ENCODE results near the gene LZTR1. TPM values are rescaled to one million over a fixed set of nuclear protein-coding genes. Genes with fewer than 3 reads are reported as not detected.

Gene LZTR1
- polyA plus RNA-seq, 2 of the 4 experiments (the other 2 are of a cell fraction), result 14.1 to 23.5 TPM

DNA sequence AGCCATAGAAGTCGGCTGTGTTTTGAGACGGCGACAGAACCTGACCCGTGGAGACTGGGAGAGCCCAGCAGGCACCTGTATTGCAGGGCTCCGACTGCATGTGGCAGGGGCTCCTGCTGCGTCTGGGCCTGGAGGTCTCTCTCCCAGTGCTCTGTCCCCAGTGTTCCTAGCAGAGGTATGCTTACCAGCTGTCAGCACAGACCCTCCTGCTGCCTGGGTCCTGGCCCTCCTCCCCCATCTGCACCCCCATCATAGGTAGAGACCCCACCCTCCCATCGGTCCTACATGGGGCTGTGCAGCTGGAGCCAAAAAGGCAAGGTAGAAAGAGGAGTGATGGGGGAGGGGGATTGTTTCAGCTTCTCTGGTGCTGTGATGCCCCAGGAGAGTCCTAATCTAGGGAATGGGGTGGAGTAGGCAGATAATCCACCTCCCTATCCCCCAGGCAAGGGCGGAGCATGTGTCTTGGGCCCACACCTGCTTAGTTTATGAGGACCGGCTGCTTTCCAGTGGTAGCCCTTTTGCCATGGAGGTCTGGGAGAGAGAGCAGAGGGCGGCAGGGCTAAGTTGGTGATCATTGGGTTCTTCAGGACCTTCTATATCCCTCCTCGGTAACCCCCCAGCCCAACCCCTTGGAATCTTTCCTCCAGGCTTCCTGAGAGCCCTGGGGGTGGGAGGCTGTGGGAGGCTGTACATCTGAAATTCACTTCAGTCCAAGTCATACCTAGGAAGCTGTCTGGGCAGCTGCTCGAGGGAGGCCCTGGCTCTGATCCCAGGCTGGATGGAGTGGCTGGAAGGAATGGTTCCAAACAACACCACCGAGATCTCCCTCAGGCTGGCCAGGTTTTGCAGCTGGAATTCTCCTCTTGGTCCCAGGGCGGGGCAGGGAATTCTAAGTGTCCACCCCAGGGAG is 44.9 kb downstream of the LZTR1 start:
- Histone ChIP-seq H3K4me2 (no peak overlapping the region), H3K4me3 (no peak overlapping the region), H3K9me3 (no peaks in the 10 kb centered on the region), H3K4me1 (no peaks in the 10 kb centered on the region), H3K27ac (peak overlapping the region in 1 of 2 experiments; percentile 28; a peak in 1 of 6 replicates)
- FAIRE-seq (no peak), ATAC-seq (no peak), DNase-seq (ENCODE audit: low read depth in 1 of 2, low spot score in 1 of 2) (no peak)
- ChIA-PET CTCF (interaction anchor here (0.5 to 1.1 kb wide), 2 partner anchors 45 to 59 kb away, joined by 3 read pairs; partner anchors contain the start of gene LZTR1), POLR2A (no interaction called here)
- 87% methylated on average over 6 of the region's 14 CpGs for WGBS (ENCODE audit: missing lambda C conversion rate)
- TF ChIP-seq SMC3 (IDR thresholded peaks at IDR 0.05) (no peak), HOXB5 (CRISPR knock-in tag; IDR thresholded peaks at IDR 0.05) (no peak), JUN (IDR thresholded peaks at IDR 0.05) (no peak), EHMT2 (IDR thresholded peaks at IDR 0.05; ENCODE audit: low read depth) (no peak), CBX8 (IDR thresholded peaks at IDR 0.05) (no peak), ZNF302 (CRISPR knock-in tag; IDR thresholded peaks at IDR 0.05) (no peak), FOXS1 (CRISPR knock-in tag; IDR thresholded peaks at IDR 0.05) (no peak), PBX3 (IDR thresholded peaks at IDR 0.05) (no peak), EP300 (IDR thresholded peaks at IDR 0.05) (no peak), CEBPB (IDR thresholded peaks at IDR 0.05) (no peak), RCOR1 (IDR thresholded peaks at IDR 0.05; ENCODE audit: low read depth, low read length) (no peak), BHLHE40 (IDR thresholded peaks at IDR 0.05; ENCODE audit: low read depth, low read length) (no peak), GATA3 (IDR thresholded peaks at IDR 0.05; ENCODE audit: borderline replicate concordance) (no peak), ZSCAN20 (CRISPR knock-in tag; IDR thresholded peaks at IDR 0.05) (no peak), MYC (IDR thresholded peaks at IDR 0.05; ENCODE audit: borderline replicate concordance, low read length) (no peak), ATOH8 (CRISPR knock-in tag; IDR thresholded peaks at IDR 0.05; ENCODE audit: low read depth) (no peak), HOXA7 (CRISPR knock-in tag; IDR thresholded peaks at IDR 0.05) (no peak), HDAC2 (IDR thresholded peaks at IDR 0.05) (no peak)

- H3K4me3 ChIP-seq, result no peak overlapping the region
- ATAC-seq, result no peak
- ChIA-PET POLR2A (no interaction called here), CTCF (interaction anchor here (0.9 kb wide), 1 partner anchor 26 kb away, joined by 3 read pairs; the partner anchor contains the start of gene THAP7)
- H3K27ac ChIP-seq, result no peak overlapping the region
- DNase-seq (ENCODE audit: low read depth in 1 of 2, low spot score in 1 of 2), result no peak
- no peaks in the 10 kb centered on the region for H3K9me3 ChIP-seq
- H3K4me2 ChIP-seq, result no peak overlapping the region
- WGBS (ENCODE audit: missing lambda C conversion rate), result 71% methylated on average over 7 of the region's 13 CpGs
- no peak for FAIRE-seq
- no peaks in the 10 kb centered on the region for H3K4me1 ChIP-seq
- no peak for TF ChIP-seq PBX3 (IDR thresholded peaks at IDR 0.05)
- no peak for TF ChIP-seq EHMT2 (IDR thresholded peaks at IDR 0.05; ENCODE audit: low read depth)
- TF ChIP-seq, protein P1, sequence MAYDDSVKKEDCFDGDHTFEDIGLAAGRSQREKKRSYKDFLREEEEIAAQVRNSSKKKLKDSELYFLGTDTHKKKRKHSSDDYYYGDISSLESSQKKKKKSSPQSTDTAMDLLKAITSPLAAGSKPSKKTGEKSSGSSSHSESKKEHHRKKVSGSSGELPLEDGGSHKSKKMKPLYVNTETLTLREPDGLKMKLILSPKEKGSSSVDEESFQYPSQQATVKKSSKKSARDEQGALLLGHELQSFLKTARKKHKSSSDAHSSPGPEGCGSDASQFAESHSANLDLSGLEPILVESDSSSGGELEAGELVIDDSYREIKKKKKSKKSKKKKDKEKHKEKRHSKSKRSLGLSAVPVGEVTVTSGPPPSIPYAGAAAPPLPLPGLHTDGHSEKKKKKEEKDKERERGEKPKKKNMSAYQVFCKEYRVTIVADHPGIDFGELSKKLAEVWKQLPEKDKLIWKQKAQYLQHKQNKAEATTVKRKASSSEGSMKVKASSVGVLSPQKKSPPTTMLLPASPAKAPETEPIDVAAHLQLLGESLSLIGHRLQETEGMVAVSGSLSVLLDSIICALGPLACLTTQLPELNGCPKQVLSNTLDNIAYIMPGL (CRISPR knock-in tag; IDR thresholded peaks at IDR 0.05; ENCODE audit: borderline replicate concordance), result no peak
- no peak for TF ChIP-seq ZFP36 (IDR thresholded peaks at IDR 0.05; ENCODE audit: borderline replicate concordance, partially characterized antibody)
- TF ChIP-seq ZSCAN20 (CRISPR knock-in tag; IDR thresholded peaks at IDR 0.05), result no peak
- TF ChIP-seq HEYL (CRISPR knock-in tag; IDR thresholded peaks at IDR 0.05), result no peak
- no peak for TF ChIP-seq MAZ (IDR thresholded peaks at IDR 0.05; ENCODE audit: borderline replicate concordance, low read depth, low read length)
- no peak for TF ChIP-seq FOXS1 (CRISPR knock-in tag; IDR thresholded peaks at IDR 0.05)
- no peak for TF ChIP-seq CEBPB (IDR thresholded peaks at IDR 0.05)
- no peak for TF ChIP-seq RAD21 (conservative IDR thresholded peaks at IDR 0.05 in 1 of 2, IDR thresholded peaks at IDR 0.05 in 1 of 2)
- no peak for TF ChIP-seq SREBF2 (IDR thresholded peaks at IDR 0.05)
- no peak for TF ChIP-seq CHD4 (IDR thresholded peaks at IDR 0.05; ENCODE audit: borderline replicate concordance)
- no peak for TF ChIP-seq RNF2 (IDR thresholded peaks at IDR 0.05; ENCODE audit: borderline replicate concordance, low read depth)
- TF ChIP-seq, protein P2, sequence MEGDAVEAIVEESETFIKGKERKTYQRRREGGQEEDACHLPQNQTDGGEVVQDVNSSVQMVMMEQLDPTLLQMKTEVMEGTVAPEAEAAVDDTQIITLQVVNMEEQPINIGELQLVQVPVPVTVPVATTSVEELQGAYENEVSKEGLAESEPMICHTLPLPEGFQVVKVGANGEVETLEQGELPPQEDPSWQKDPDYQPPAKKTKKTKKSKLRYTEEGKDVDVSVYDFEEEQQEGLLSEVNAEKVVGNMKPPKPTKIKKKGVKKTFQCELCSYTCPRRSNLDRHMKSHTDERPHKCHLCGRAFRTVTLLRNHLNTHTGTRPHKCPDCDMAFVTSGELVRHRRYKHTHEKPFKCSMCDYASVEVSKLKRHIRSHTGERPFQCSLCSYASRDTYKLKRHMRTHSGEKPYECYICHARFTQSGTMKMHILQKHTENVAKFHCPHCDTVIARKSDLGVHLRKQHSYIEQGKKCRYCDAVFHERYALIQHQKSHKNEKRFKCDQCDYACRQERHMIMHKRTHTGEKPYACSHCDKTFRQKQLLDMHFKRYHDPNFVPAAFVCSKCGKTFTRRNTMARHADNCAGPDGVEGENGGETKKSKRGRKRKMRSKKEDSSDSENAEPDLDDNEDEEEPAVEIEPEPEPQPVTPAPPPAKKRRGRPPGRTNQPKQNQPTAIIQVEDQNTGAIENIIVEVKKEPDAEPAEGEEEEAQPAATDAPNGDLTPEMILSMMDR (IDR thresholded peaks at IDR 0.05), result no peak
These were observed 46.5 kb downstream of the LZTR1 start for GRCh38 chr22:21028277-21029251.

Measured in A549 (cell line).